Stimulated activated CD8-positive, alpha-beta memory T cell treated with anti-CD3 and anti-CD28 coated beads, Interleukin-4, amount 100 ng/mL, for 4 hours (primary cell): ENCODE results near the gene KBTBD13.

Experiments used
- DNase-seq, 2 donors: peaks; one replicate each; pipeline ENCODE4 v3.0.0-alpha.2; 2020; ENCODE audit warnings: low read depth in 2 of 2, low spot score in 1 of 2

Gene KBTBD13

DNA sequence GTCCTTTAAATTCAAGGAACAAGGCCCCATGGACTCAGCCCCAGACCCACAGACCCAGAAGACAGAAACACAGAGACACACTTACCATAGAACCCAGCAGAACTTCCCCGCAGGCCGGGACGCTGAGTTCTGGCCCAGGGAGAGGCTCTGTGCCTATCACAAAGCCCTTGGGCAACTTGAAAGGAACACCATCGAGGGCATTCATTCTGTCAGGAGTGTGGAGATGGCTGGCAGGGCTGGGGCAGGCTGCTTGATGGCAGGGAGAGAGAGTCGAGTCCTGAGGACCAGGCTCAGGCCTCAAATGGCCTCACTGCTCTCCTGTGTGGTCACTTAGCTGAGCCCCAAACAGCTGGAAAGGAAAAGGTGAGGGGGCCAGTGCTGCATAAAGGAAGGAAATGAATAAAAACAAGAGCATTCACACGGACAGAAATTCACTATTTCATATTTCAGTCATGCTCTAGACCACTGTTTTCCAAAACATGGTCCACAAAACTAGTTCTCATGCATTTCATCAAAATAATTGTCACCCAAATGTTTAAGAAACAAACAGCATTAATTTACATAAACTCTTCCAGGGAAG, 29.6 kb downstream of the KBTBD13 start:
- DNase-seq = no peak

DNA sequence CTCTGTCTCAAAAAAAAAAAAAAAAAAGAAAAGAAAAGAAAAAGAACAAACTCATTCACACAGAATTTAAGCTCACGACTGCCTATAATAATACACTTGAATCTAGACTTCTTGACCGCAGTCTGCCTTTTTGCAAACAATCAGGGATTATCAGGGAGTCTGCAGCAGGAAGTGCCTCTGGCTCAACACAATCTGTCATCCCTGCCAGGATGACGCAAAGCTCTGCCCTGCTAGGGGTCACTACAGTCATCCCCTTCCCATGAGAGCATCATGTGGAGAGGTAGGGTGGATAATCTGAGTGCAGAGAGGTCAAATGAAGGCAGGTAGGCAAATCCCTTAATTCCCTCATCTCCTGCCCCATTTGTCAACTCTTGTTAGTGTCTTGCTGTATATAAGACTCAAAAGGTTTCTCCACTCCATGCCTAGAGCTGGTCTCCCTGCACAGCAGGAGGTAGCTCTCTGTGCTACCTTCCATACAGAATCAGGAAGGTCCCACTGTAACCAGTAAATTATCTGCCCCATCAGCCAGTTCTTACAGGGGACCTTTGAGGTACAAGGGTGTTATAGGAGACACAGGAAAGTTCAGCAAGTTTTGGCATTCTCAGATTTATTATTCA, 34.2 kb downstream of the KBTBD13 start:
- no peak for DNase-seq

DNA sequence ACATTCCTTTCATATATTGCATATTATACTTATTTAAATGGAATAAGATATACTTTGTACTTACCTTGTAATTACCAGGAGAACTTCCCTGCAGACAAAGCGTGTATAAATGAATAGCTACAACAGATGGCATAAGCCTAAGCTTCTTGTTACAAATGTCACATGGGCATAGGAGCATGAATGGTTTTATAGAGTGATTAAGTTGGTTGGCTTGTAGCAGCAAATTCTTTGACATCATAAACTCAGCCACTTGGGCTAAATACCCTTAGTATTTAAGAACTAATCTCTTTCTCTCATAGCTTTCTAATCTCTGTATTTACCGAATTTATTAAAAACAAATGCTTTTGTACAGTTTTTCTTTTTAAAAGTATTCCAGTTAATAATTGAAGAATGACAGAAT, 38.5 kb downstream of the KBTBD13 start, which contains the start of gene UBAP1L:
Gene UBAP1L, minus strand, starts transcription at position 115 of the 400 bp plus-strand sequence. CDS start 8,985 bp downstream, outside the sequence.
- no peak for DNase-seq

DNA sequence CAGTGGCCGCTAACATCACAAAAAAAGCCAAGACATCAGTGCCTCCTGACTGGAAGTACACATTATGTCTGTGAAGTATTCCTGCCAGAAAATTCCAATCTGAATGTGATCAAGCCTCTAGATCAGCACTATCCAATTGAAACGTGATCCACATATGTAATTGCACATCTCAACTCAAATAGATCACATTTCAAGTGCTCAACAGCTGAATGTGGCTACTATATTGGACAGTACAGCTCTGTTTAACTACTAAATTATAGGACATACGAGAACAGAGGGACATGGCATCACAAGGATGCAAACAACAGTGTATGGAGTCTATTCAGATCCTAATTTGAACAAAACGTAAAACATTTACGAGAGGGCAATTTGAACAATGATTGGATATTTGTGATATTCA, 39.0 kb downstream of the KBTBD13 start:
- DNase-seq = no peak
